B cell (primary cell): ENCODE measurements around the gene MBD6. TPM values are rescaled to one million over a fixed set of nuclear protein-coding genes. Genes with fewer than 3 reads are reported as not detected.

ENCODE experiments used
- ATAC-seq: fragments of 200-7000 bp; cut with Tn5 transposase; one replicate; pipeline ENCODE4 v1.10.0; 2021; ENCODE audit warnings: low read depth, mild to moderate bottlenecking, moderate number of reproducible peaks, moderate library complexity
- CTCF ChIA-PET: fragments of 350-600 bp; sonication (Branson Sonifier 250); formaldehyde crosslinking; loops from one replicate; lab custom pipeline; 2021; ENCODE audit warnings: antibody characterized with exemption, inconsistent platforms; lab: Charles Lee
- POLR2A ChIA-PET: fragments of 350-600 bp; sonication (Branson Sonifier 250); formaldehyde crosslinking; loops from one replicate; lab custom pipeline; 2021; ENCODE audit warnings: antibody characterized with exemption; lab: Charles Lee
- DNase-seq: peaks from one replicate; pipeline ENCODE4 v3.0.0; 2013
- H2AFZ ChIP-seq: 2 replicates; pipeline ENCODE4 v1.6.1; 2012; ENCODE audit warnings: mild to moderate bottlenecking, low read depth, low read length; ENCODE audit not compliant: insufficient read depth, poor library complexity, severe bottlenecking
- H3K27ac ChIP-seq, 2 donors: 1 replicate in 1 of 2; 2 replicates in 1 of 2; pipeline ENCODE4 v1.5.1; 2012 to 2013; ENCODE audit warnings: low read length in 2 of 2, mild to moderate bottlenecking in 2 of 2, moderate library complexity in 1 of 2
- H3K27me3 ChIP-seq, 4 experiments: fragments of 200-600 bp in 1 of 4; sonication (generic) in 1 of 4; replicated peaks in 1 of 4; 1 replicate in 2 of 4; 2 replicates in 2 of 4; pipeline versions ENCODE4 v1.6.1 to v1.7.0; 2013 to 2016; ENCODE audit warnings: low read length in 3 of 4, mild to moderate bottlenecking in 2 of 4, mixed read lengths in 1 of 4, moderate library complexity in 1 of 4; ENCODE audit not compliant: insufficient read depth in 4 of 4, control insufficient read depth in 3 of 4; ENCODE audit errors: control extremely low read depth in 1 of 4
- H3K36me3 ChIP-seq, 2 experiments: replicated peaks in 1 of 2; 1 replicate in 1 of 2; 2 replicates in 1 of 2; pipeline versions ENCODE4 v1.6.1 to v1.7.1; 2013; ENCODE audit warnings: low read length in 1 of 2; ENCODE audit not compliant: insufficient read depth in 2 of 2, control insufficient read depth in 1 of 2; ENCODE audit errors: control extremely low read depth in 1 of 2, extremely low read depth in 1 of 2
- H3K4me1 ChIP-seq, 2 donors: fragments of 200-600 bp in 1 of 2; sonication (generic) in 1 of 2; 1 replicate in 1 of 2; 2 replicates in 1 of 2; pipeline versions ENCODE4 v1.5.1 to v1.6.1; 2013 to 2017; ENCODE audit warnings: low read length in 2 of 2; ENCODE audit not compliant: control insufficient read depth in 2 of 2, insufficient read depth in 2 of 2
- H3K4me2 ChIP-seq: replicated peaks from 2 replicates; pipeline ENCODE3; 2012; ENCODE audit warnings: mild to moderate bottlenecking, low read depth, low read length; ENCODE audit not compliant: poor library complexity, severe bottlenecking
- H3K4me3 ChIP-seq, 5 experiments: fragments of 200-600 bp in 1 of 5; sonication (generic) in 1 of 5; 1 replicate in 3 of 5; 2 replicates in 2 of 5; pipeline versions ENCODE4 v1.5.1 to v1.7.0; 2011 to 2016; ENCODE audit warnings: low read length in 4 of 5, mild to moderate bottlenecking in 4 of 5, low read depth in 2 of 5, control low read depth in 1 of 5, moderate library complexity in 1 of 5; ENCODE audit not compliant: insufficient read depth in 1 of 5; ENCODE audit errors: control extremely low read depth in 1 of 5, extremely low read depth in 1 of 5
- H3K79me2 ChIP-seq: fragments of 200-600 bp; sonication (generic); one replicate; pipeline ENCODE4 v1.6.0; 2016; ENCODE audit warnings: low read length; ENCODE audit not compliant: control insufficient read depth, insufficient read depth
- H3K9ac ChIP-seq: fragments of 200-600 bp; sonication (generic); 2 replicates; pipeline ENCODE4 v1.6.1; 2017; ENCODE audit warnings: mild to moderate bottlenecking, low read length, moderate library complexity
- H3K9me3 ChIP-seq, 3 donors: one replicate each; pipeline versions ENCODE4 v1.6.1 to v1.7.1; 2013; ENCODE audit warnings: low read length in 2 of 3; ENCODE audit not compliant: control insufficient read depth in 2 of 3, insufficient read depth in 1 of 3; ENCODE audit errors: control extremely low read depth in 1 of 3
- H4K20me1 ChIP-seq: 2 replicates; pipeline ENCODE4 v1.6.0; 2012; ENCODE audit warnings: mild to moderate bottlenecking, low read length; ENCODE audit not compliant: insufficient read depth, control insufficient read depth, poor library complexity, severe bottlenecking
- H3K27ac Mint-ChIP-seq: one replicate; pipeline ENCODE4 v1.8.0; 2021; ENCODE audit warnings: mixed read lengths
- H3K27me3 Mint-ChIP-seq: one replicate; pipeline ENCODE4 v1.8.0; 2021; ENCODE audit warnings: mixed read lengths
- H3K4me1 Mint-ChIP-seq: one replicate; pipeline ENCODE4 v1.8.0; 2021; ENCODE audit warnings: mixed read lengths
- H3K4me3 Mint-ChIP-seq: one replicate; pipeline ENCODE4 v1.8.0; 2021; ENCODE audit warnings: mixed read lengths
- H3K9me3 Mint-ChIP-seq: one replicate; pipeline ENCODE4 v1.8.0; 2022; ENCODE audit warnings: mixed read lengths; ENCODE audit not compliant: insufficient read depth
- CTCF ChIP-seq: fragments of 200-600 bp; IDR thresholded peaks from one replicate; pipeline ENCODE4 v1.8.0; 2022; ENCODE audit warnings: antibody characterized with exemption, mild to moderate bottlenecking
- EZH2 ChIP-seq: IDR thresholded peaks from 2 replicates; pipeline ENCODE4 v1.6.1; 2012; ENCODE audit warnings: borderline replicate concordance, low read depth, mild to moderate bottlenecking, moderate library complexity, low read length; ENCODE audit not compliant: insufficient read depth, poor library complexity, severe bottlenecking
- WGBS: methylation state at CpG from one replicate; pipeline ENCODE4 v1.1.5; 2013; ENCODE audit warnings: missing lambda C conversion rate; ENCODE audit not compliant: insufficient coverage; 5-methylcytosine and 5-hydroxymethylcytosine counted together
- intact Hi-C: fragments of 100-400 bp; cut with micrococcal nuclease; formaldehyde crosslinking; loops from one replicate; pipeline ENCODE4 v1.10.0; 2022
- polyA plus RNA-seq: library from polyadenylated mRNA; depleted of rRNA; stranded (reverse); fragments of >200 nt; gene quantifications from 2 replicates; pipeline ENCODE4 v1.2.3, GENCODE V29; 2012
- total RNA-seq, 2 donors: library from RNA; stranded (reverse); fragments of 120-200 nt in 1 of 2; gene quantifications; 1 replicate in 1 of 2; 2 replicates in 1 of 2; pipeline versions ENCODE4 v1.2.3 to v1.2.4, GENCODE V29; 2013 to 2022

Gene MBD6
- total and polyA plus RNA-seq, 2 donors (not counting 1 experiment from before 2014, with no cell fraction given), result 39.4 to 121 TPM

DNA sequence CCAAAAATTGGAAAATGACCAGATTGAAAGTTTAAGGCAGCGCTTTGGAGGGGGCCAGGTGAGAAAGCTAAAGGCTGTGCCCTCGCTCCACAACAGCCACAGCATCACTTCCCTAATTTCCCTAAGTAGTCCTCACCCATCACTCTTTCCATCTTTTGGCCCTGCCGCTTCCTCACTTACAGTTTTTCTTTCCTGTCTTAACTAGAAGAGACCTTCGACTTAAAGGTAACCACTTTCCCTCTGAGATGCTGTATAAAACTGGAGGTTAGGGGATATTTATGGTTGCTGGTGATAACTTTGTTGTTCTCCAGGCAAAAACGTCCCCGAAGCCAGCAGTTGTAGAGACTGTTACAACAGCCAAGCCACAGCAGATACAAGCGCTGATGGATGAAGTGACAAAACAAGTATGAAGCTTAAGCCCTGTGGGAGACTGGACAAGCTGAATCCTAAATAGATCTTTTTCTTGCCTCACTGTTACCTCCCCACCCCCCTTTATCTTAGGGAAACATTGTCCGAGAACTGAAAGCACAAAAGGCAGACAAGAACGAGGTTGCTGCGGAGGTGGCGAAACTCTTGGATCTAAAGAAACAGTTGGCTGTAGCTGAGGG, 6.6 kb upstream of the MBD6 start:
- H3K9ac ChIP-seq, result no peak overlapping the region
- H3K4me3 ChIP-seq, result no peak overlapping the region
- peaks cover 27% of the 10 kb centered on the region for H3K4me1 Mint-ChIP-seq
- no peak for TF ChIP-seq CTCF
- TF ChIP-seq EZH2, result no peak
- no peaks in the 10 kb centered on the region for H3K27me3 ChIP-seq
- H4K20me1 ChIP-seq, result peaks cover 19% of the 10 kb centered on the region
- peaks cover 17 to 25% of the 10 kb centered on the region in 2 donors for H3K4me1 ChIP-seq
- ChIA-PET CTCF (interaction anchor here (1.2 kb wide), 2 partner anchors 56 to 61 kb away, joined by 3 read pairs; partner anchors contain the start of gene INHBE), POLR2A (interaction anchor here (0.6 to 2.3 kb wide), 3 partner anchors 16 to 69 kb away, joined by 3 to 5 read pairs (median 4); no protein-coding TSS in a partner anchor)
- 94% methylated on average over 5 of the region's 11 CpGs for WGBS
- no peak overlapping the region for H3K4me3 Mint-ChIP-seq
- no peak for ATAC-seq
- H3K27ac Mint-ChIP-seq, result peak overlapping the region; percentile 41
- no peak for DNase-seq
- no peak overlapping the region for H3K27ac ChIP-seq
- peaks cover 27 to 68% of the 10 kb centered on the region in 2 experiments for H3K36me3 ChIP-seq
- no peaks in the 10 kb centered on the region for H3K9me3 Mint-ChIP-seq
- no peaks in the 10 kb centered on the region for H3K9me3 ChIP-seq
- H2AFZ ChIP-seq, result no peak overlapping the region
- no peaks in the 10 kb centered on the region for H3K27me3 Mint-ChIP-seq
- no peak overlapping the region for H3K4me2 ChIP-seq
- H3K79me2 ChIP-seq, result peaks cover 25% of the 10 kb centered on the region
- intact Hi-C loops, result no loop called here

GRCh38 chr12:57516617-57517153, 5.9 kb upstream of the MBD6 start:
- Histone ChIP-seq H2AFZ (no peak overlapping the region), H3K27ac (no peak overlapping the region), H3K4me3 (no peak overlapping the region), H3K27me3 (no peaks in the 10 kb centered on the region), H3K4me1 (peaks cover 23 to 31% of the 10 kb centered on the region in 2 donors), H3K79me2 (peaks cover 25% of the 10 kb centered on the region), H3K36me3 (peaks cover 27 to 62% of the 10 kb centered on the region in 2 experiments), H3K4me2 (no peak overlapping the region), H4K20me1 (peaks cover 19% of the 10 kb centered on the region), H3K9ac (no peak overlapping the region), H3K9me3 (no peaks in the 10 kb centered on the region)
- ATAC-seq (no peak), DNase-seq (no peak)
- Mint-ChIP-seq H3K27me3 (no peaks in the 10 kb centered on the region), H3K4me1 (peaks cover 33% of the 10 kb centered on the region), H3K27ac (no peak overlapping the region), H3K9me3 (no peaks in the 10 kb centered on the region), H3K4me3 (no peak overlapping the region)
- intact Hi-C loops, result no loop called here
- WGBS, result 97% methylated on average over 8 of the region's 11 CpGs
- POLR2A ChIA-PET, result interaction anchor here (0.6 to 2.3 kb wide), 4 partner anchors 17 to 69 kb away, joined by 3 to 5 read pairs (median 4); no protein-coding TSS in a partner anchor
- TF ChIP-seq CTCF (no peak), EZH2 (no peak)
- CTCF ChIA-PET, result interaction anchor here (1.1 to 1.2 kb wide), 2 partner anchors 58 to 61 kb away, joined by 3 read pairs; partner anchors contain the start of gene INHBE
